Measurements from ENCODE around the gene INO80. TPM values are rescaled to one million over a fixed set of nuclear protein-coding genes. Genes with fewer than 3 reads are reported as not detected.

INO80 gene
- total RNA-seq, 2 experiments from 2014 or later, result 18.9 to 22.2 TPM

Other genes with a start within 250 kb of the INO80 start
- gene RHOV, start 242.0 kb downstream of the INO80 start, total RNA-seq, result not detected
- 10 to 100 TPM; 20.1 to 21.2 TPM for gene VPS18, start 221.8 kb downstream of the INO80 start, total RNA-seq
- under 1 TPM in 1 of 2 experiments, not detected in 1; 0.11 TPM for gene DLL4, start 186.9 kb downstream of the INO80 start, total RNA-seq
- 10 to 100 TPM; 13.9 to 14.1 TPM for gene CHAC1, start 162.8 kb downstream of the INO80 start, total RNA-seq
- gene EXD1, start 114.5 kb upstream of the INO80 start, total RNA-seq, result not detected
- gene CHP1, start 115.0 kb upstream of the INO80 start, total RNA-seq, result 10 to 100 TPM; 40.6 to 41.3 TPM
- gene OIP5, start 216.3 kb upstream of the INO80 start, total RNA-seq, result 10 to 100 TPM; 17.1 to 17.2 TPM
- gene NUSAP1, start 216.6 kb upstream of the INO80 start, total RNA-seq, result 100 to 1,000 TPM; 189 to 205 TPM

Data from activated naive CD8-positive, alpha-beta T cell treated with anti-CD3 and anti-CD28 coated beads, Interleukin-2, amount 10 ng/mL, durations not matched to agents 7 days and 5 days (primary cell).